Measurements from ENCODE around the gene SFXN5.

SFXN5 gene

DNA sequence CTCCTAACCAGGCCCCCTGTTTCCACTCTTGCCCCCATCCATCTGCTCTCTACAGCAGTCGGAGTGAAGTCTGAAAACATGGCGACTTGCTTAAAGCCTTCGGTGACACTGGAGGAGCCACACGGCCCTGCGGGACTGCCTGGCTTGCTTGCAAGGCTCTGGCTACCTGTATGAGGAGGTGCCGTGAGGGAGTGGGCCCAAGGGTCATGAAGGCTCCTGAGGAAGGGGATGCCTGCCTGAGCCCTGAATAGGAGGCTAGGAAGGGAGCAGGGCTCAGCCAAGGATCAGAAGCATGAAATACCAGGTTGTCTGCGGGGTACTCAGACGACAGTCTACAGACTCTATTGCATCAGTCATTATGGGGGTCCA lies 78.8 kb downstream of the SFXN5 start:
- no peak for DNase-seq (ENCODE audit: extremely low read depth, low read depth)
- TF ChIP-seq, protein P1, sequence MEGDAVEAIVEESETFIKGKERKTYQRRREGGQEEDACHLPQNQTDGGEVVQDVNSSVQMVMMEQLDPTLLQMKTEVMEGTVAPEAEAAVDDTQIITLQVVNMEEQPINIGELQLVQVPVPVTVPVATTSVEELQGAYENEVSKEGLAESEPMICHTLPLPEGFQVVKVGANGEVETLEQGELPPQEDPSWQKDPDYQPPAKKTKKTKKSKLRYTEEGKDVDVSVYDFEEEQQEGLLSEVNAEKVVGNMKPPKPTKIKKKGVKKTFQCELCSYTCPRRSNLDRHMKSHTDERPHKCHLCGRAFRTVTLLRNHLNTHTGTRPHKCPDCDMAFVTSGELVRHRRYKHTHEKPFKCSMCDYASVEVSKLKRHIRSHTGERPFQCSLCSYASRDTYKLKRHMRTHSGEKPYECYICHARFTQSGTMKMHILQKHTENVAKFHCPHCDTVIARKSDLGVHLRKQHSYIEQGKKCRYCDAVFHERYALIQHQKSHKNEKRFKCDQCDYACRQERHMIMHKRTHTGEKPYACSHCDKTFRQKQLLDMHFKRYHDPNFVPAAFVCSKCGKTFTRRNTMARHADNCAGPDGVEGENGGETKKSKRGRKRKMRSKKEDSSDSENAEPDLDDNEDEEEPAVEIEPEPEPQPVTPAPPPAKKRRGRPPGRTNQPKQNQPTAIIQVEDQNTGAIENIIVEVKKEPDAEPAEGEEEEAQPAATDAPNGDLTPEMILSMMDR (IDR thresholded peaks at IDR 0.05; ENCODE audit: low read depth, low read length, missing control alignments) = no peak
- no peak overlapping the region for H3K4me3 ChIP-seq (replicated peaks; ENCODE audit: low read depth, low read length)

DNA sequence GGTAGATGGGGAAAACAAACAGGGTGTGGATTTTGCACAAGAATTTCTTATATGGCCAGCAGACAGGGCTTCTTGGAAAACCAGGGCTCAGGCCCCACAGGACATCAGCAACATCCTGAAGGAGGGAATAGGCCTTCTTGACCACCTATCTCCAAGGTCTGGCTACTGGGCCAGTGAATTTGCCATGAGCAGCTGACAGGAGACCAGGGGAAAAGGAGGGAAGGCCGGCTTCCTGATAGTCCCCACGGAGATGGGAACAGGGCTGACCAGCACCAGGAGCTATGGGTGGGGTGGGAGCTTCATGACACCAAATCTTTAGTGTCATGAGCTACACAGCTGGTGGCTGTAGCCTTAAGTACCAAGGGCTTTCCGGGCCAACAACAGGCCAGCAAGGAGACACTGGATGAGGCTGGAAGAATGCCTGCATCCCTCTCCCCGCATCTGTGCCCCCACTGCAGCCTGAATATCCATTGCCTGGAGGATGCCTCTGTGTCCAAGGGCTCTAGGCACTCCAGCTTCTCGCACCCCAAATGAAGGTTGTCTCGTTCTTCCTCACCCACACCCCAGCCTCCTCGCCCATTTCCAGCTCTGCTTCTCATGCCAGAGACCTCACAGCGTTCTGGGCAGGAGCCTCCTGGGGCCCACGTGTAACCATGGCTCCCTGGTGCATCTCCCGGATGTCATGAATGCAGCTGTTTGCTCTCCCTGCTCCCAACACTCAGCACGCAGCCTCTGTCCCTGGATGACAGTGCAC lies 79.4 kb downstream of the SFXN5 start:
- no peak for DNase-seq (ENCODE audit: extremely low read depth, low read depth)
- TF ChIP-seq, protein P1 (IDR thresholded peaks at IDR 0.05; ENCODE audit: low read depth, low read length, missing control alignments) = no peak
- no peak overlapping the region for H3K4me3 ChIP-seq (replicated peaks; ENCODE audit: low read depth, low read length)

DNA sequence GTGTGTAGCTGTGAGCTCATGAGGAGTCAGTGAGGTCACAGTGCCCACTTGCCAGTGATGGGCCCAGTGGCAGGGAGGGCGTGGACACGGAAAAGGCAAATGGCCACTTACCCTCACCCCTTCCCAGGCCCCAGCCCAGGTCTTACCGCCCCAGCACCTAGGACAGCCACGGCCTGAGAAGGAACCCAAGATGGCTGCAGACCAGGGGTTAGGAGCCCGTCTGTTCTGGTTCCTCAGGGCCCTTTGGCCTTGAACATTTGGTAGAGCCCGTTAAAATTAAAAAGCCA lies 80.1 kb downstream of the SFXN5 start:
- no peak for DNase-seq (ENCODE audit: extremely low read depth, low read depth)
- TF ChIP-seq, protein P1 (IDR thresholded peaks at IDR 0.05; ENCODE audit: low read depth, low read length, missing control alignments) = no peak
- H3K4me3 ChIP-seq (replicated peaks; ENCODE audit: low read depth, low read length) = no peak overlapping the region

DNA sequence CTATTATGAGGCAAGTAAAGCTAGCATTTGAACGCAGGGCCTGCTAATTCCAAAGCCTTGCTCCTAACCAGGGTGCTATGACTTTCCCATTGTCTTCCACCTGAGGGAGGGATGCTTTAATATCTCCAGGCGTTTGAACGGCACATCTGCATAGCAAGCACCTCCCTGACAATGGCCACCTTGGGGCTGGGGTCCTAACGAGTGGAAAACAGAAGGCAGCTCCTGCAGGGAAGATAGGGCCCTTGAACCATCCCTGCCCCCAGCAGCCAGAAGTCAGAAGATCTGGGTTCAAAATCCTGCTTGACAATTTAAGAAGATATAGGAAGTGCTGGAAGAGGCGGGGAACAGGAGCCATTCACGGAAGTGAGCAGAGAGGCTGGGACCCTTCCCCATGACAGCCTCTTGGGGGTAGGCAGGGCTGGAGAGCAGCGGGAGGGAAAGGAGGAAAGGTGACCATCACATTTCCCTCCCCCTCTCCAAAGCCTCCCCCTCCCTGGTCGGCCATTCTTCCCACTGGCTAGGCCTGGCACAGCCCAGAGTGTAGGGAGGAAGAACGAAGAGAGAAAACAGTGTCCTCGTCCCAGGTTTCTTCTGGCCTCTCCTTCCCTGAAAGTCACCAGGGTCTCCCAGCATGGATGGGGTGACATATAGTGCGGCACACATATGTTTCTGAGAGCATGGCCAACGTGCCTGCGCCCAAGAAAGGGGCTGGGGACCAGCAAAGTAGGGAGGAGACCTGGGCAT lies 80.6 kb downstream of the SFXN5 start:
- H3K4me3 ChIP-seq (replicated peaks; ENCODE audit: low read depth, low read length) = no peak overlapping the region
- no peak for DNase-seq (ENCODE audit: extremely low read depth, low read depth)
- TF ChIP-seq, protein P1 (IDR thresholded peaks at IDR 0.05; ENCODE audit: low read depth, low read length, missing control alignments) = no peak

GRCh38 chr2:72989770-72990556 lies 81.5 kb downstream of the SFXN5 start:
- TF ChIP-seq, protein P1 (IDR thresholded peaks at IDR 0.05; ENCODE audit: low read depth, low read length, missing control alignments) = no peak
- no peak for DNase-seq (ENCODE audit: extremely low read depth, low read depth)
- no peak overlapping the region for H3K4me3 ChIP-seq (replicated peaks; ENCODE audit: low read depth, low read length)

GRCh38 chr2:72988726-72989273 lies 82.7 kb downstream of the SFXN5 start:
- H3K4me3 ChIP-seq (replicated peaks; ENCODE audit: low read depth, low read length) = no peak overlapping the region
- TF ChIP-seq, protein P1 (IDR thresholded peaks at IDR 0.05; ENCODE audit: low read depth, low read length, missing control alignments) = no peak
- no peak for DNase-seq (ENCODE audit: extremely low read depth, low read depth)

All from HFF-Myc (cell line).